Mucosa of descending colon (tissue), 3 donors: Measurements from ENCODE around the gene CPNE5. TPM values are rescaled to one million over a fixed set of nuclear protein-coding genes. Genes with fewer than 3 reads are reported as not detected.

Source experiments
- ATAC-seq: fragments of 200-7000 bp; cut with Tn5 transposase; one replicate; pipeline ENCODE4 v1.9.1; 2020; ENCODE audit warnings: mild to moderate bottlenecking, moderate library complexity
- DNase-seq, 3 donors: peaks; one replicate each; pipeline ENCODE4 v3.0.0-alpha.2; 2020
- H3K36me3 ChIP-seq: fragments of 200-600 bp; one replicate; pipeline ENCODE4 v1.8.0; 2021; ENCODE audit warnings: low read depth, mild to moderate bottlenecking
- H3K4me1 ChIP-seq: fragments of 200-600 bp; one replicate; pipeline ENCODE4 v1.8.0; 2021; ENCODE audit warnings: low read depth, mild to moderate bottlenecking
- H3K4me3 ChIP-seq: fragments of 200-600 bp; one replicate; pipeline ENCODE4 v1.8.0; 2021; ENCODE audit warnings: mild to moderate bottlenecking
- H3K9me3 ChIP-seq: fragments of 200-600 bp; one replicate; pipeline ENCODE4 v1.8.0; 2021; ENCODE audit warnings: mild to moderate bottlenecking
- intact Hi-C, 2 donors: fragments of 100-400 bp; cut with DNase I in 1 of 2; cut with micrococcal nuclease in 1 of 2; formaldehyde crosslinking; loops; one replicate each; pipeline versions ENCODE4 v1.11.0 to v1.11.1; 2022; cut with DNase I, micrococcal nuclease
- total RNA-seq, 3 donors: library from RNA; stranded (reverse); fragmentation: NEBNext Ultra II Directional in 2 of 3; extraction: Animal tissue kit (Norgen Biotek cat#: 25700) in 2 of 3; gene quantifications; one replicate each; pipeline versions ENCODE4 v1.2.1 to v1.2.4, GENCODE V29; 2021 to 2023
- TF ChIP-seq, protein P1 (sequence below): fragments of 200-600 bp; IDR thresholded peaks from one replicate; pipeline ENCODE4 v1.8.0; 2022; ENCODE audit warnings: antibody characterized with exemption, mild to moderate bottlenecking
- donor health status: DM: no; HTN: no; CAD: no; lungs with moderate emphysema.
- donor health status: DM: no; HTN: no; CAD: no.
- donor health status: DM: no; HTN: yes; CAD: no.

Gene CPNE5
- total RNA-seq, 3 donors from 2014 or later, result 4.7 to 15.2 (median 6.1) TPM

DNA sequence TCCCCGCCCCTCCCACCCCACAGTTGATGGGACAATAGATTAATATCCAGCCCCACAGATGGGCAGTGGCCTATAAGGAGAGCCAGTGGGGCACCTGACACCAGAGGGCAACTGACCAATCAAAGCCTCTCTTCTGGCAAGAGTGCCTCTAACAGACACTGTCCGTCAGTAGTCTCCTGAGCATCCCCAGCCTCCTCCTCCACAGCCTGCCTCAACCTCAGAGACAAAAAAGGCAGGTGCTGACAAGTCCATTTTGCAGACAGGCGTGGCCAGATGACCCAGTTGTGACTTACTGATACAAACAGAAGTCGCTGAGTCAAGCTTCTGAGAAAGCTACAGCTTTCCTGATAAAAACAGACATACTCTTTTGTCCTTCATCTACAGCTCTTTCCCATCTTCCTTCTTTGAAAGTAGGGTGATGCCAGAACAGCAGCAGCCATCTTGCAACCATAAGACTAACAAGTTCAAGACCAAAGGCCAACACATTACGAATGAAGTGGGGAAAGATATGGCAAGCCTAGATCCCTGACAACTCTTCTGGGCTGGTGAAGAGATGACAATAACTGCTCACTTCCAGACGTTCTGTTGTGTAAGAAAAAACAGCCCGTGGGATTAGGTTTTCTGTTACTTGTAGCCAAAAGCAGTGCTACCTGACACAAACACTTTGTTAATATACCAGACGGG is 23.1 kb upstream of the CPNE5 start:
- H3K36me3 ChIP-seq, result no peaks in the 10 kb centered on the region
- TF ChIP-seq, protein P1, sequence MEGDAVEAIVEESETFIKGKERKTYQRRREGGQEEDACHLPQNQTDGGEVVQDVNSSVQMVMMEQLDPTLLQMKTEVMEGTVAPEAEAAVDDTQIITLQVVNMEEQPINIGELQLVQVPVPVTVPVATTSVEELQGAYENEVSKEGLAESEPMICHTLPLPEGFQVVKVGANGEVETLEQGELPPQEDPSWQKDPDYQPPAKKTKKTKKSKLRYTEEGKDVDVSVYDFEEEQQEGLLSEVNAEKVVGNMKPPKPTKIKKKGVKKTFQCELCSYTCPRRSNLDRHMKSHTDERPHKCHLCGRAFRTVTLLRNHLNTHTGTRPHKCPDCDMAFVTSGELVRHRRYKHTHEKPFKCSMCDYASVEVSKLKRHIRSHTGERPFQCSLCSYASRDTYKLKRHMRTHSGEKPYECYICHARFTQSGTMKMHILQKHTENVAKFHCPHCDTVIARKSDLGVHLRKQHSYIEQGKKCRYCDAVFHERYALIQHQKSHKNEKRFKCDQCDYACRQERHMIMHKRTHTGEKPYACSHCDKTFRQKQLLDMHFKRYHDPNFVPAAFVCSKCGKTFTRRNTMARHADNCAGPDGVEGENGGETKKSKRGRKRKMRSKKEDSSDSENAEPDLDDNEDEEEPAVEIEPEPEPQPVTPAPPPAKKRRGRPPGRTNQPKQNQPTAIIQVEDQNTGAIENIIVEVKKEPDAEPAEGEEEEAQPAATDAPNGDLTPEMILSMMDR, result no peak
- ATAC-seq, result no peak

DNA sequence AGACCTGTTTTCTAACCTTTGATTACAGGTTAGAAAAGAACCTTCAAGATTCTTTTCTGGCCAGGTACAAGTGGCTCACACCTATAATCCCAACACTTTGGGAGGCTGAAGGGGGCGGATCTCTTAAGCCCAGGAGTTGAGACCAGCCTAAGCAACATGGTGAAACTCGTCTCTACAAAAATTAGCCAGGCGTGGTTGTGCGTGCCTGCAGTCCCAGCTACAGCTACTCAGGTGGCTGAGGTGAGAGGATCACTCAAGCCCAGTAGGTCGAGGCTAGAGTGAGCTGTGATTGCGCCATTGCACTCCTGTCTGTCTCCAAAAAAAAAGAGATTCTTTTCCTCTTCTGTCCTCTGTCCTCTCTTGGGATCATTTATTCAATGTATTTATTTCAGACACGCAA is 20.9 kb upstream of the CPNE5 start:
- DNase-seq, result no peak
- no peaks in the 10 kb centered on the region for H3K36me3 ChIP-seq
- no peak for ATAC-seq
- H3K4me3 ChIP-seq, result no peak overlapping the region
- intact Hi-C loops, result no loop called here
- H3K4me1 ChIP-seq, result no peaks in the 10 kb centered on the region
- TF ChIP-seq, protein P1, result no peak
- H3K9me3 ChIP-seq, result no peaks in the 10 kb centered on the region

More for the DNA sequence above, 23.1 kb upstream of the CPNE5 start:
- intact Hi-C loops, result no loop called here
- no peak overlapping the region for H3K4me3 ChIP-seq
- no peaks in the 10 kb centered on the region for H3K9me3 ChIP-seq
- no peak for DNase-seq
- H3K4me1 ChIP-seq, result no peaks in the 10 kb centered on the region

DNA sequence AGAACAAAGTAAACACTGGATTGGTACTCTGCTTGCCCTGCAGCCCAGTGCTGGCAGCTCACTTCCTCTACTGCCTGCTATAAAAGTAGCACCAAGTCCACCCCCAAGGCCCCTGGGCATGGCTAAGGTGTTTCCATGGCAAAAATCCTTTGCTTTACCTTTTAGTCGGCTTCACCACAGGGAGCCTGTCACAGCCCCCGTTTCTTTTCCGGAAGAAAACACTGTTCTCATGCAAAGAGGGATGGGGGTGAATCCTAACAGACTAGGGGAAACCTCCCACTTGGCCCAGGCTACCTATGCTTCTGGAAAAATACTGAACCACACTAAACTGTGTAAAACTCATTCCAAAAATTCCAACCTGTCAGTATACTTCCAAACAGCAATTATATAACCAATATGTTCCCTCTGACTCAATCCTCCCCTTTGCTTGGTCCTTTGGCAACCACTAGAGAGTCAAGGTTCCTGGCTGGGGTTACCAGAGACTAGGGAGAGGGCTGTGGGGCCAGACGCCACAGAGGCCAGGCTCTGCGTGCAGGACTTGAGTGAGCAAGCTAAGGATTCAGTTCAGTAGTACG is 19.2 kb upstream of the CPNE5 start:
- H3K36me3 ChIP-seq, result no peaks in the 10 kb centered on the region
- DNase-seq (no peak), ATAC-seq (peak; percentile 43)
- H3K4me3 ChIP-seq, result no peak overlapping the region
- no peaks in the 10 kb centered on the region for H3K9me3 ChIP-seq
- TF ChIP-seq, protein P1, result no peak
- H3K4me1 ChIP-seq, result no peaks in the 10 kb centered on the region
- intact Hi-C loops, result loop anchor here in 1 of 2 donors (10.0 kb wide), 2 partner anchors 84 to 244 kb away; no protein-coding TSS in a partner anchor

DNA sequence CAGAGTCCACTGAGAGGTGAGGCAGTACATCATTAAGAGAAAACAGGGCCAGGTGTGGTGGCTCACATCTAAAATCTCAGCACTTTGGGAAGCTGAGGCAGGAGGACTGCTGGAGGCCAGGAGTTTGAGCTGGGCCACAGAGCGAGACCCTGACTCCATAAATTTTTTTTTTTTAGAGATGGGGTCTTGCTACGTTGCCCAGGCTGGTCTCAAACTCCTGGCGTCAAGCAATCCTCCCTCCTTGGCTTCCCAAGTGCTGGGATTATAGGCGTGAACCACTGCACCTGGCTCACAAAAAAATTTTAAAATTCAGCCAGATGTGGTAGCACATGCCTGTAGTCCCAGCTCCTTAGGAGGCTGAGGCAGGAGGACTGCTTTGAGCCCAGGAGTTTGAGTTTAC is 18.1 kb upstream of the CPNE5 start:
- Histone ChIP-seq H3K36me3 (no peaks in the 10 kb centered on the region), H3K9me3 (no peaks in the 10 kb centered on the region), H3K4me3 (no peak overlapping the region), H3K4me1 (no peaks in the 10 kb centered on the region)
- intact Hi-C loops, result loop anchor here in 1 of 2 donors (10.0 kb wide), 2 partner anchors 83 to 243 kb away; no protein-coding TSS in a partner anchor
- TF ChIP-seq, protein P1, result no peak
- ATAC-seq, result no peak
- no peak for DNase-seq

DNA sequence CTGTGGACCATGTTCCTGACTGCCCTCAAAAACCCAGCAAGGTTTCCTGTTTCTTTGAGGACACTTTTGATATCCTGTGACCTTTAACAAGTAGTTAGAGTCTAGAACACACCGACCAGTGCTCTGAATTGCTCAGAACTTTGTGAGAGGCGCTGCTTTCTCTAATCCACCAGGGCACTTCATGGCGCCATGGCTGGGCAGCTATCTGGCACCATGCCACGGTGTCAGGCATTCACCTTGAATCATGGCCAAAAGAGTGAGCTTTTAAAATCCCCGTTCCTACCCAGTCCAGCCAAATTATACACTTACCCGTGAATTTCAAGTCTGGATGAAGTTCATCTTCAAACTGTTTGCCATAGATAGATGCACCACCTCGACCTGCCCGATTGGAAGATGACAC is 17.0 kb upstream of the CPNE5 start:
- no peak for DNase-seq
- intact Hi-C loops, result loop anchor here in 1 of 2 donors (10.0 kb wide), 2 partner anchors 81 to 241 kb away; no protein-coding TSS in a partner anchor
- no peaks in the 10 kb centered on the region for H3K36me3 ChIP-seq
- TF ChIP-seq, protein P1, result no peak
- no peaks in the 10 kb centered on the region for H3K9me3 ChIP-seq
- H3K4me3 ChIP-seq, result no peak overlapping the region
- ATAC-seq, result no peak
- no peaks in the 10 kb centered on the region for H3K4me1 ChIP-seq
